T-helper 1 cell (primary cell): ENCODE data around the gene MAPKAPK2.

Source experiments
- DNase-seq, 5 donors: peaks; one replicate each; pipeline ENCODE4 v3.0.0-alpha.2; 2012 to 2020

MAPKAPK2 gene

GRCh38 chr1:206661161-206661820 lies 23.4 kb upstream of the MAPKAPK2 start:
- no peak for DNase-seq

GRCh38 chr1:206662396-206663092 lies 22.2 kb upstream of the MAPKAPK2 start:
- DNase-seq = no peak

GRCh38 chr1:206663362-206663761 lies 21.3 kb upstream of the MAPKAPK2 start:
- no peak for DNase-seq

GRCh38 chr1:206663832-206664652 lies 20.7 kb upstream of the MAPKAPK2 start:
- peak; percentile 22 to 72 (median 56) for DNase-seq

GRCh38 chr1:206664740-206665139 lies 20.0 kb upstream of the MAPKAPK2 start:
- no peak for DNase-seq

- no peak for DNase-seq
These were observed 18.6 kb upstream of the MAPKAPK2 start for GRCh38 chr1:206666031-206666561.

GRCh38 chr1:206666954-206667665 lies 17.6 kb upstream of the MAPKAPK2 start:
- no peak for DNase-seq

- no peak for DNase-seq
These were observed 16.4 kb upstream of the MAPKAPK2 start for GRCh38 chr1:206668351-206668750.

- no peak for DNase-seq
These were observed 15.8 kb upstream of the MAPKAPK2 start for GRCh38 chr1:206668874-206669410.

GRCh38 chr1:206672011-206672688 lies 12.6 kb upstream of the MAPKAPK2 start:
- DNase-seq = no peak

GRCh38 chr1:206672844-206673758 lies 11.6 kb upstream of the MAPKAPK2 start:
- no peak for DNase-seq

GRCh38 chr1:206674236-206674635 lies 10.5 kb upstream of the MAPKAPK2 start:
- DNase-seq = no peak

GRCh38 chr1:206674745-206675175 lies 9.9 kb upstream of the MAPKAPK2 start:
- DNase-seq = no peak

- DNase-seq = no peak
These were observed 8.2 kb upstream of the MAPKAPK2 start for GRCh38 chr1:206676499-206676898.

- peak in 1 of 5 donors; percentile 29 for DNase-seq
These were observed 6.2 kb upstream of the MAPKAPK2 start for GRCh38 chr1:206678490-206678889.

- DNase-seq = peak in 1 of 5 donors; percentile 37
These were observed 4.9 kb upstream of the MAPKAPK2 start for GRCh38 chr1:206679738-206680211.

GRCh38 chr1:206680279-206680678 lies 4.4 kb upstream of the MAPKAPK2 start:
- DNase-seq = no peak

- no peak for DNase-seq
These were observed 3.3 kb upstream of the MAPKAPK2 start for GRCh38 chr1:206681359-206681758.

- DNase-seq = no peak
These were observed 2.6 kb upstream of the MAPKAPK2 start for GRCh38 chr1:206682111-206682510.

- no peak for DNase-seq
These were observed 1.4 kb upstream of the MAPKAPK2 start for GRCh38 chr1:206683313-206683712.
